GM21423 (cell line): Measurements from ENCODE around the gene TBCK.
A peak's percentile ranks its signal among the peaks of the same experiment; 100 is the strongest.
"Not testable (repeated sequence)": the region's sequence is repeated elsewhere in the genome, so short reads cannot be mapped to it uniquely, and the experiment has no call there.

Source experiments
- ATAC-seq: cut with Tn5 transposase; IDR thresholded peaks from one replicate; pipeline ENCODE4 v1.9.1; 2021; ENCODE audit warnings: mild to moderate bottlenecking, moderate library complexity; ENCODE audit not compliant: unreplicated experiment

The TBCK gene

GRCh38 chr4:106321814-106322213 lies 5.8 kb upstream of the TBCK start:
- not testable (repeated sequence) for ATAC-seq

GRCh38 chr4:106321168-106321567 lies 5.2 kb upstream of the TBCK start:
- ATAC-seq: not testable (repeated sequence)

GRCh38 chr4:106320235-106320634 lies 4.2 kb upstream of the TBCK start:
- no peak for ATAC-seq

- no peak for ATAC-seq
Observed at GRCh38 chr4:106318511-106318910, 2.5 kb upstream of the TBCK start.

- ATAC-seq: no peak
Observed at GRCh38 chr4:106317815-106318214, 1.8 kb upstream of the TBCK start.

- no peak for ATAC-seq
Observed at GRCh38 chr4:106316773-106317409, 882 bp upstream of the TBCK start.

GRCh38 chr4:106315476-106315967 lies 487 bp downstream of the TBCK start:
- peak; percentile 18 for ATAC-seq

- no peak for ATAC-seq
Observed at GRCh38 chr4:106314960-106315359, 1.0 kb downstream of the TBCK start.

GRCh38 chr4:106312997-106313522 lies 2.9 kb downstream of the TBCK start:
- ATAC-seq: no peak

GRCh38 chr4:106312377-106312776 lies 3.6 kb downstream of the TBCK start:
- ATAC-seq: no peak

GRCh38 chr4:106306561-106306960 lies 9.4 kb downstream of the TBCK start:
- no peak for ATAC-seq

GRCh38 chr4:106305435-106306055 lies 10.5 kb downstream of the TBCK start:
- ATAC-seq: no peak

- no peak for ATAC-seq
Observed at GRCh38 chr4:106304632-106305031, 11.4 kb downstream of the TBCK start.

GRCh38 chr4:106303548-106304281 lies 12.3 kb downstream of the TBCK start:
- no peak for ATAC-seq

GRCh38 chr4:106302062-106302438 lies 14.0 kb downstream of the TBCK start:
- no peak for ATAC-seq

GRCh38 chr4:106301393-106302061 lies 14.5 kb downstream of the TBCK start:
- no peak for ATAC-seq

GRCh38 chr4:106299977-106300376 lies 16.0 kb downstream of the TBCK start:
- ATAC-seq: no peak

GRCh38 chr4:106297245-106298035 lies 18.6 kb downstream of the TBCK start:
- ATAC-seq: peak; percentile 48

- no peak for ATAC-seq
Observed at GRCh38 chr4:106294062-106294461, 21.9 kb downstream of the TBCK start.

GRCh38 chr4:106291678-106292077 lies 24.3 kb downstream of the TBCK start:
- ATAC-seq: no peak
